ENCODE results near the gene L3MBTL4.

DNA sequence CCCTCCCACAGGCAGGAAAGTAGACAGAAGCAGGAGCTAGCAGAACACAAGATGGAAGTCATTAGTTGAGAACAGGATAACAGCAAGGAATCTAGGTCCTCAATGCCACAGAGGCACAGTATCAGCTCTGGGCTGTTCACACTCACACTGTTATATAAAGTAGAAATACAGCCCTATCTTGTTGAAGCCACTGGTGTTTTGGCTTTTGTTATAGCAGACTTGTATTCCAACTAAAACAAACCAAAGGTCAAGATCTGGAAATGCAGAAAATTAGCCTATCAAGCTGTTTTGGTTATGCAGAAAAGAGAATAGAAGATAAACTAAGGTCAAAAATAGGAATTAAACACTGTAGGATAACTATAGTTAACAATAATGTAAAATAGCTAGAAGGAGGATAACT lies 37.5 kb upstream of the L3MBTL4 start:
- TF ChIP-seq POLR2AphosphoS5 (IDR thresholded peaks at IDR 0.05; ENCODE audit: low read depth, low read length) (no peak), TCF7L2 (IDR thresholded peaks at IDR 0.05; ENCODE audit: low read depth, low read length) (no peak)
- TF ChIP-seq, protein P1, sequence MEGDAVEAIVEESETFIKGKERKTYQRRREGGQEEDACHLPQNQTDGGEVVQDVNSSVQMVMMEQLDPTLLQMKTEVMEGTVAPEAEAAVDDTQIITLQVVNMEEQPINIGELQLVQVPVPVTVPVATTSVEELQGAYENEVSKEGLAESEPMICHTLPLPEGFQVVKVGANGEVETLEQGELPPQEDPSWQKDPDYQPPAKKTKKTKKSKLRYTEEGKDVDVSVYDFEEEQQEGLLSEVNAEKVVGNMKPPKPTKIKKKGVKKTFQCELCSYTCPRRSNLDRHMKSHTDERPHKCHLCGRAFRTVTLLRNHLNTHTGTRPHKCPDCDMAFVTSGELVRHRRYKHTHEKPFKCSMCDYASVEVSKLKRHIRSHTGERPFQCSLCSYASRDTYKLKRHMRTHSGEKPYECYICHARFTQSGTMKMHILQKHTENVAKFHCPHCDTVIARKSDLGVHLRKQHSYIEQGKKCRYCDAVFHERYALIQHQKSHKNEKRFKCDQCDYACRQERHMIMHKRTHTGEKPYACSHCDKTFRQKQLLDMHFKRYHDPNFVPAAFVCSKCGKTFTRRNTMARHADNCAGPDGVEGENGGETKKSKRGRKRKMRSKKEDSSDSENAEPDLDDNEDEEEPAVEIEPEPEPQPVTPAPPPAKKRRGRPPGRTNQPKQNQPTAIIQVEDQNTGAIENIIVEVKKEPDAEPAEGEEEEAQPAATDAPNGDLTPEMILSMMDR (IDR thresholded peaks at IDR 0.05), result no peak

All from Panc1 (cell line).